Suprapubic skin (tissue), 3 donors: ENCODE measurements around the gene SYT1.

Source experiments
- CTCF ChIP-seq, 2 donors: fragments of 200-600 bp in 1 of 2; fragments of 450-650 bp in 1 of 2; sonication (generic) in 1 of 2; IDR thresholded peaks; one replicate each; pipeline ENCODE4 v1.5.1; 2016 to 2019; ENCODE audit warnings: antibody characterized with exemption in 2 of 2, mild to moderate bottlenecking in 1 of 2, moderate library complexity in 1 of 2
- POLR2AphosphoS5 ChIP-seq, 3 donors: sonication (generic); formaldehyde crosslinking; IDR thresholded peaks; one replicate each; pipeline ENCODE4 v1.6.1; 2017; ENCODE audit warnings: antibody characterized with exemption in 3 of 3

- TF ChIP-seq POLR2AphosphoS5 (IDR thresholded peaks at IDR 0.05) (no peak), CTCF (IDR thresholded peaks at IDR 0.05) (no peak)
Measured at GRCh38 chr12:79156846-79157463, 292.4 kb downstream of the SYT1 start.
